ENCODE results near the gene FGGY.
"Not testable (repeated sequence)": the region's sequence is repeated elsewhere in the genome, so short reads cannot be mapped to it uniquely, and the experiment has no call there.

Gene FGGY

DNA sequence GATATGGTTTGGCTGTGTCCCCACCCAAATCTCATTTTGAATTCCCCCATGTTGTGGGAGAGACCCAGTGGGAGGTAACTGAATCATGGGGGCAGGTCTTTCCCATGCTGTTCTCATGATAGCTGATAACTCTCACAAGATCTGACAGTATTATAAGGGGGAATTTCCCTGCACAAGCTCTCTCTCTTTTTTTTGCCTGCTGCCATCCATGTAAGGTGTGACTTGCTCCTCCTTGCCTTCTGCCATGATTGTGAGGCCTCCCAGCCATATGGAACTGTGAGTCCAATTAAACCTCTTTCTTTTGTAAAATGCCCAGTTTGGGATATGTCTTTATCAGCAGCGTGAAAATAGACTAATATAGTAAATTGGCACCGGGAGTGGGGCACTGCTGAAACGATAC lies 439.0 kb downstream of the FGGY start:
- WGBS (ENCODE audit: insufficient coverage), result 100% methylated on average over 3 of the region's 3 CpGs
- DNase-seq; H3K27ac ChIP-seq (ENCODE audit: insufficient read depth in 1 of 2, low read depth in 1 of 2, low read length in 2 of 2, poor library complexity in 1 of 2, severe bottlenecking in 2 of 2); H3K36me3 ChIP-seq (ENCODE audit: control insufficient read depth in 4 of 4, insufficient read depth in 4 of 4, low read length in 3 of 4); H3K4me3 ChIP-seq (ENCODE audit: control insufficient read depth in 1 of 7, extremely low read depth in 1 of 7, insufficient read depth in 4 of 7, low read depth in 2 of 7, low read length in 6 of 7); H3K27me3 ChIP-seq (replicated peaks in 2 of 5; ENCODE audit: control insufficient read depth in 4 of 5, insufficient read depth in 5 of 5, low read length in 4 of 5); POLR2A ChIA-PET: not testable (repeated sequence)
- CTCF ChIA-PET, result interaction anchor here (1.1 kb wide), 1 partner anchor 24 kb away, joined by 3 read pairs; no protein-coding TSS in a partner anchor
- Histone ChIP-seq H3K9me3 (ENCODE audit: control extremely low read depth in 1 of 5, control insufficient read depth in 4 of 5, insufficient read depth in 2 of 5, low read depth in 1 of 5, low read length in 4 of 5) (peaks cover 0 to 15% (median 2%) of the 10 kb centered on the region in 5 experiments), H3K4me1 (ENCODE audit: control extremely low read depth in 1 of 4, control insufficient read depth in 4 of 4, insufficient read depth in 4 of 4, low read length in 3 of 4) (peaks cover 0 to 15% (median 10%) of the 10 kb centered on the region in 4 experiments)

DNA sequence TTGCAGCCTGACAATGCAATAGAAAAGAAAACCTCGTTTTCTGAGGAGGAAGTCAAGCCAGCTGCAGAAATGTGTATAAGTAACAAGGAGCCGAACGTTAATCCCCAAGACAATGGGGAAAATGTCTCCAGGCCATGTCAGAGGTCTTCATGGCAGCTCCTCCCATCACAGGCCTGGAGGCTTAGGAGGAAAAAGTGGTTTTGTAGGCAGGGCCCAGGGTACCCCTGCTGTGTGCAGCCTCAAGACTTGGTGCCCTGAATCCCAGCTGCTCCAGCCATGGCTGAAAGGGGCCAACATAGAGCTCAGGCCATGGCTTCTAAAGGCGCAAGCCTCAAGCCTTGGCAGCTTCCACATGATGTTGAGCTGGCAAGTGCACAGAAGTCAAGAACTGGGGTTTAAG lies 439.9 kb downstream of the FGGY start:
- no peak for DNase-seq
- WGBS (ENCODE audit: insufficient coverage), result 100% methylated on average over 4 of the region's 4 CpGs
- Histone ChIP-seq H3K27me3 (replicated peaks in 2 of 5; ENCODE audit: control insufficient read depth in 4 of 5, insufficient read depth in 5 of 5, low read length in 4 of 5) (no peaks in the 10 kb centered on the region), H3K27ac (ENCODE audit: insufficient read depth in 1 of 2, low read depth in 1 of 2, low read length in 2 of 2, poor library complexity in 1 of 2, severe bottlenecking in 2 of 2) (no peak overlapping the region), H3K36me3 (ENCODE audit: control insufficient read depth in 4 of 4, insufficient read depth in 4 of 4, low read length in 3 of 4) (no peaks in the 10 kb centered on the region), H3K9me3 (ENCODE audit: control extremely low read depth in 1 of 5, control insufficient read depth in 4 of 5, insufficient read depth in 2 of 5, low read depth in 1 of 5, low read length in 4 of 5) (peaks cover 0 to 15% (median 2%) of the 10 kb centered on the region in 5 experiments), H3K4me1 (ENCODE audit: control extremely low read depth in 1 of 4, control insufficient read depth in 4 of 4, insufficient read depth in 4 of 4, low read length in 3 of 4) (peaks cover 0 to 7% (median 2%) of the 10 kb centered on the region in 4 experiments), H3K4me3 (ENCODE audit: control insufficient read depth in 1 of 7, extremely low read depth in 1 of 7, insufficient read depth in 4 of 7, low read depth in 2 of 7, low read length in 6 of 7) (no peak overlapping the region)
- POLR2A ChIA-PET, result no interaction called here
- CTCF ChIA-PET, result no interaction called here

DNA sequence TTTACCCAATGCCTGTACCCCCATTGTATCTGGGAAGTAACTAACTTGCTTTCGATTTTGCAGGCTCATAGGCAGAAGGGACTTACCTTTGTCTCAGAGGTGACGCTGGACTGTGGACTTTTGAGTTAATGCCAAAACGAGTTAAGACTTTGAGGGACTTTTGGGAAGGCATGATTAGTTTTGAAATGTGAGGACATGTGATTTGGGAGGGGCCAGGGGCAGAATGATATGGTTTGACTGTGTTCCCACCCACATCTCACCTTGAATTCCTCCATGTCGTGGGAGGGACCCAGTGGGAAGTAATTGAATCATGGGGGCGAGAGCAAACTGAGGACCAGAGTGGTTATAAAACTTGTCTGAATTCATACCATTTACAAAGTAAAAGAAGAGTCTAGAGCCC lies 440.7 kb downstream of the FGGY start:
- no peak for DNase-seq
- WGBS (ENCODE audit: insufficient coverage), result 100% methylated on average over 3 of the region's 5 CpGs
- H3K27me3 ChIP-seq (replicated peaks in 2 of 5; ENCODE audit: control insufficient read depth in 4 of 5, insufficient read depth in 5 of 5, low read length in 4 of 5), result no peaks in the 10 kb centered on the region
- H3K36me3 ChIP-seq (ENCODE audit: control insufficient read depth in 4 of 4, insufficient read depth in 4 of 4, low read length in 3 of 4), result no peaks in the 10 kb centered on the region
- H3K9me3 ChIP-seq (ENCODE audit: control extremely low read depth in 1 of 5, control insufficient read depth in 4 of 5, insufficient read depth in 2 of 5, low read depth in 1 of 5, low read length in 4 of 5), result peaks cover 0 to 15% (median 2%) of the 10 kb centered on the region in 5 experiments
- H3K27ac ChIP-seq (ENCODE audit: insufficient read depth in 1 of 2, low read depth in 1 of 2, low read length in 2 of 2, poor library complexity in 1 of 2, severe bottlenecking in 2 of 2), result no peak overlapping the region
- no peak overlapping the region for H3K4me3 ChIP-seq (ENCODE audit: control insufficient read depth in 1 of 7, extremely low read depth in 1 of 7, insufficient read depth in 4 of 7, low read depth in 2 of 7, low read length in 6 of 7)
- ChIA-PET POLR2A (no interaction called here), CTCF (no interaction called here)
- H3K4me1 ChIP-seq (ENCODE audit: control extremely low read depth in 1 of 4, control insufficient read depth in 4 of 4, insufficient read depth in 4 of 4, low read length in 3 of 4), result no peaks in the 10 kb centered on the region

DNA sequence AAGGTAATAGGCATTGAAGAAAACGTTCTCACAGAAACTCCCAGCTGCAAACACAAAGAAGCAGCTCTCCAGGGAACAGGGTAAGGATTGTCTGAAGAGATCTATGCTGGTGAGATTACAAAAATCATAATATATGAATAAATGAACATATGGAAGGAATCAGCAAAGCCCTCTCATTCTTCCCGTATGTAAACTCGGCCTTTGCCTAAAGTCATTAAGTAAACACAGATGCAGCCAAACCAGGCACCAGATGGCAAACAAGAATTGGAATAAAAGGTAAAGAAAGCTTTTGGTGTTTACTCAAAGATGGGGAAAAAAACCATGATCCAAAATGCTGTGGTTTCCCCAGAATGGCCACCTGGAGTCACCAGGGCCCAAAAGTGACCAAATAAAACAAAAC lies 441.3 kb downstream of the FGGY start:
- no peaks in the 10 kb centered on the region for H3K36me3 ChIP-seq (ENCODE audit: control insufficient read depth in 4 of 4, insufficient read depth in 4 of 4, low read length in 3 of 4)
- H3K27ac ChIP-seq (ENCODE audit: insufficient read depth in 1 of 2, low read depth in 1 of 2, low read length in 2 of 2, poor library complexity in 1 of 2, severe bottlenecking in 2 of 2), result no peak overlapping the region
- no peak overlapping the region for H3K4me3 ChIP-seq (ENCODE audit: control insufficient read depth in 1 of 7, extremely low read depth in 1 of 7, insufficient read depth in 4 of 7, low read depth in 2 of 7, low read length in 6 of 7)
- H3K27me3 ChIP-seq (replicated peaks in 2 of 5; ENCODE audit: control insufficient read depth in 4 of 5, insufficient read depth in 5 of 5, low read length in 4 of 5), result no peaks in the 10 kb centered on the region
- H3K4me1 ChIP-seq (ENCODE audit: control extremely low read depth in 1 of 4, control insufficient read depth in 4 of 4, insufficient read depth in 4 of 4, low read length in 3 of 4), result peaks cover 0 to 4% (median 2%) of the 10 kb centered on the region in 4 experiments
- POLR2A ChIA-PET, result no interaction called here
- CTCF ChIA-PET, result no interaction called here
- peaks cover 0 to 15% (median 2%) of the 10 kb centered on the region in 5 experiments for H3K9me3 ChIP-seq (ENCODE audit: control extremely low read depth in 1 of 5, control insufficient read depth in 4 of 5, insufficient read depth in 2 of 5, low read depth in 1 of 5, low read length in 4 of 5)
- DNase-seq, result no peak
- 100% methylated on average over 1 of the region's 3 CpGs for WGBS (ENCODE audit: insufficient coverage)

DNA sequence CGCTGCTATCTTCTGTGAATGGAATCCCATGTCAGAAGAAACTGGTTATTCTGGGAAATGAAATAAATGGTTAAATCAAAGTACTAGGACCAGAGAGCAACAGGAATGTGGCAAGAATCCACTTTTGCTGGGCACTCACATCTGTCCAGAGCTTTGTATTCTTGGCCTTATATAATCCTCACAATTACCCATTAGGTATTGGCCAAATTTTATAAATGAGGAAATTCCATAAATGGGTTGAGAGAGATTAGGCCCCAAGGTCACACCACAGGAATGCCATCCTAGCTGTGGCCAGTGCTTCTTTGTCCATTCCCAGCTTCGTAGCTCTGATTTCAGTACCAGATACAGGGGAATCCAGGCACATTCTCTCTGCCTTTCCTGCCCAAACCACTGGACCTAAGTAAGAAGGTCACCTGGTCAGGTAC lies 441.7 kb downstream of the FGGY start:
- Histone ChIP-seq H3K4me3 (ENCODE audit: control insufficient read depth in 1 of 7, extremely low read depth in 1 of 7, insufficient read depth in 4 of 7, low read depth in 2 of 7, low read length in 6 of 7) (no peak overlapping the region), H3K9me3 (ENCODE audit: control extremely low read depth in 1 of 5, control insufficient read depth in 4 of 5, insufficient read depth in 2 of 5, low read depth in 1 of 5, low read length in 4 of 5) (peaks cover 0 to 15% (median 2%) of the 10 kb centered on the region in 5 experiments), H3K27me3 (replicated peaks in 2 of 5; ENCODE audit: control insufficient read depth in 4 of 5, insufficient read depth in 5 of 5, low read length in 4 of 5) (no peaks in the 10 kb centered on the region), H3K36me3 (ENCODE audit: control insufficient read depth in 4 of 4, insufficient read depth in 4 of 4, low read length in 3 of 4) (no peaks in the 10 kb centered on the region), H3K27ac (ENCODE audit: insufficient read depth in 1 of 2, low read depth in 1 of 2, low read length in 2 of 2, poor library complexity in 1 of 2, severe bottlenecking in 2 of 2) (no peak overlapping the region), H3K4me1 (ENCODE audit: control extremely low read depth in 1 of 4, control insufficient read depth in 4 of 4, insufficient read depth in 4 of 4, low read length in 3 of 4) (peaks cover under 1 to 9% (median 6%) of the 10 kb centered on the region in 4 experiments)
- ChIA-PET POLR2A (no interaction called here), CTCF (interaction anchor here (1.0 kb wide), 1 partner anchor 9 kb away, joined by 6 read pairs; no protein-coding TSS in a partner anchor)
- DNase-seq, result no peak
- WGBS (ENCODE audit: insufficient coverage), result 100% methylated on average over 2 of the region's 2 CpGs

DNA sequence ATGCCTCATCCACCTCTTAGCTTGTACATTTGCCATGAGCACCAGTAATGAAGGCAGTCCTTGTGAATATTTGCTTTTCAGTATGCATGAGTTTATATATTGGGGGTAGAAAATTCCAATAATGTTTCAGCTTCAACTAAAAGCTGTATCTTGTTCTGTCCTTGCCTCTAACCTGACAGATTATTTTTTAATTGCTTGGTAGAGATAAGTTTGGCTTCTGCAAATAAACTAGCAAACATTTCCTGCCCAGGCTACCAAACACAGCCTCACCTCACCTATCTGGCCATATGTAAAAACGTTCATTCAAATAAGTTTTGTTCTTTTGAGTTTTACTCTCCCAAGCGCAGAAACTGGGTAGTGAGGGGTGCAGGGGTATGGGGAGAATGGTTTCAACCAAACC lies 442.2 kb downstream of the FGGY start:
- no peak for DNase-seq
- Histone ChIP-seq H3K36me3 (ENCODE audit: control insufficient read depth in 4 of 4, insufficient read depth in 4 of 4, low read length in 3 of 4) (no peaks in the 10 kb centered on the region), H3K4me1 (ENCODE audit: control extremely low read depth in 1 of 4, control insufficient read depth in 4 of 4, insufficient read depth in 4 of 4, low read length in 3 of 4) (peaks cover 4 to 13% (median 10%) of the 10 kb centered on the region in 4 experiments), H3K27me3 (replicated peaks in 2 of 5; ENCODE audit: control insufficient read depth in 4 of 5, insufficient read depth in 5 of 5, low read length in 4 of 5) (no peaks in the 10 kb centered on the region), H3K27ac (ENCODE audit: insufficient read depth in 1 of 2, low read depth in 1 of 2, low read length in 2 of 2, poor library complexity in 1 of 2, severe bottlenecking in 2 of 2) (no peak overlapping the region), H3K9me3 (ENCODE audit: control extremely low read depth in 1 of 5, control insufficient read depth in 4 of 5, insufficient read depth in 2 of 5, low read depth in 1 of 5, low read length in 4 of 5) (peaks cover 0 to 15% (median 2%) of the 10 kb centered on the region in 5 experiments), H3K4me3 (ENCODE audit: control insufficient read depth in 1 of 7, extremely low read depth in 1 of 7, insufficient read depth in 4 of 7, low read depth in 2 of 7, low read length in 6 of 7) (no peak overlapping the region)
- ChIA-PET CTCF (interaction anchor here (1.0 to 1.8 kb wide), 2 partner anchors 9 to 13 kb away, joined by 4 to 6 read pairs; no protein-coding TSS in a partner anchor), POLR2A (no interaction called here)
- no CpG with 5 or more reads among the region's 2 CpGs for WGBS (ENCODE audit: insufficient coverage)

DNA sequence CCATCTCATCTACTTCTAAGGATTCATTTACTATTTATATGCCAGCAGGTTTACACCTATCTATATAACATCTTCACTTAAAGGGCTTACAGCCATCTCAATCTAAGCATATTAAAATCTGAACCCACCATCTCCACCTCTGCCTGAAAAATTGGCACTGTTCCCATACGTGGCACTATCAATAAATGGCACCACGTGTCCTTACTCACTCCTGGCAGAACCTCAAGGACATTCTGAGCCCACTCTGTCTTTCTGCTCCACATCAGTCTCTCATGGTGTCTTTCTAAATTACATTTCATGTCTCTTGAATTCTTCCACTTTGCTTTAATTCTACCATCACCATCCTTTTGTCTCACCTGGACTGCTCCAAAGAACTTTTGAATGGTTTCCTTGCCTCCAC lies 445.6 kb downstream of the FGGY start:
- Histone ChIP-seq H3K4me3 (ENCODE audit: control insufficient read depth in 1 of 7, extremely low read depth in 1 of 7, insufficient read depth in 4 of 7, low read depth in 2 of 7, low read length in 6 of 7) (no peak overlapping the region), H3K27me3 (replicated peaks in 2 of 5; ENCODE audit: control insufficient read depth in 4 of 5, insufficient read depth in 5 of 5, low read length in 4 of 5) (no peaks in the 10 kb centered on the region), H3K9me3 (ENCODE audit: control extremely low read depth in 1 of 5, control insufficient read depth in 4 of 5, insufficient read depth in 2 of 5, low read depth in 1 of 5, low read length in 4 of 5) (peaks cover 0 to under 1% (median 0%) of the 10 kb centered on the region in 5 experiments), H3K27ac (ENCODE audit: insufficient read depth in 1 of 2, low read depth in 1 of 2, low read length in 2 of 2, poor library complexity in 1 of 2, severe bottlenecking in 2 of 2) (no peak overlapping the region), H3K36me3 (ENCODE audit: control insufficient read depth in 4 of 4, insufficient read depth in 4 of 4, low read length in 3 of 4) (no peaks in the 10 kb centered on the region), H3K4me1 (ENCODE audit: control extremely low read depth in 1 of 4, control insufficient read depth in 4 of 4, insufficient read depth in 4 of 4, low read length in 3 of 4) (peaks cover 4 to 14% (median 11%) of the 10 kb centered on the region in 4 experiments)
- POLR2A ChIA-PET, result no interaction called here
- no peak for DNase-seq
- 94% methylated on average over 2 of the region's 2 CpGs for WGBS (ENCODE audit: insufficient coverage)
- CTCF ChIA-PET, result no interaction called here
